ENCODE data around the gene LDLRAD3.

GRCh38 chr11:36089920-36090319, 146.1 kb downstream of the LDLRAD3 start:
- no peak for TF ChIP-seq CTCF (IDR thresholded peaks at IDR 0.05)
- no peak for TF ChIP-seq EZH2 (IDR thresholded peaks at IDR 0.05)
